Esophagus (tissue), 2 donors: ENCODE data around the gene HBZ. TPM values are rescaled to one million over a fixed set of nuclear protein-coding genes. Genes with fewer than 3 reads are reported as not detected.

Experiments
- H3K27ac ChIP-seq, 2 donors: one replicate each; pipeline ENCODE4 v1.5.1; 2013; ENCODE audit warnings: low read depth in 2 of 2, mild to moderate bottlenecking in 2 of 2, inconsistent platforms in 1 of 2, low read length in 1 of 2, moderate library complexity in 1 of 2
- H3K27me3 ChIP-seq, 2 donors: one replicate each; pipeline ENCODE4 v1.6.1; 2013; ENCODE audit warnings: low read length in 2 of 2, control low read depth in 1 of 2, mild to moderate bottlenecking in 1 of 2; ENCODE audit not compliant: insufficient read depth in 2 of 2, control insufficient read depth in 1 of 2
- H3K36me3 ChIP-seq, 2 donors: one replicate each; pipeline ENCODE4 v1.6.1; 2013; ENCODE audit warnings: low read length in 1 of 2; ENCODE audit not compliant: control insufficient read depth in 2 of 2, insufficient read depth in 2 of 2
- H3K4me1 ChIP-seq, 2 donors: one replicate each; pipeline ENCODE4 v1.6.1; 2013; ENCODE audit warnings: low read length in 1 of 2; ENCODE audit not compliant: control insufficient read depth in 2 of 2, insufficient read depth in 2 of 2
- H3K4me3 ChIP-seq, 2 donors: one replicate each; pipeline ENCODE4 v1.5.1; 2013; ENCODE audit warnings: low read length in 2 of 2, mild to moderate bottlenecking in 2 of 2, low read depth in 1 of 2, moderate library complexity in 1 of 2
- H3K9me3 ChIP-seq, 2 donors: one replicate each; pipeline ENCODE4 v1.6.1; 2013; ENCODE audit warnings: mild to moderate bottlenecking in 2 of 2, low read depth in 1 of 2, low read length in 1 of 2, moderate library complexity in 1 of 2; ENCODE audit not compliant: control insufficient read depth in 2 of 2, insufficient read depth in 1 of 2
- WGBS, 2 donors: extraction: QIAGEN DNeasy Blood & Tissue Kit; methylation state at CpG; one replicate each; pipeline ENCODE4 v1.1.7; 2013; 5-methylcytosine and 5-hydroxymethylcytosine counted together
- polyA plus RNA-seq, 2 donors: library from polyadenylated mRNA; stranded (reverse); fragments of 200-250 nt; gene quantifications; one replicate each; pipeline ENCODE4 v1.2.3, GENCODE V29; 2013
- donor health status: healthy with polysubstance abuse.
- donor health status: Bipolar disorder and iron deficiency.

Gene HBZ
- polyA plus RNA-seq, 2 donors = not detected

DNA sequence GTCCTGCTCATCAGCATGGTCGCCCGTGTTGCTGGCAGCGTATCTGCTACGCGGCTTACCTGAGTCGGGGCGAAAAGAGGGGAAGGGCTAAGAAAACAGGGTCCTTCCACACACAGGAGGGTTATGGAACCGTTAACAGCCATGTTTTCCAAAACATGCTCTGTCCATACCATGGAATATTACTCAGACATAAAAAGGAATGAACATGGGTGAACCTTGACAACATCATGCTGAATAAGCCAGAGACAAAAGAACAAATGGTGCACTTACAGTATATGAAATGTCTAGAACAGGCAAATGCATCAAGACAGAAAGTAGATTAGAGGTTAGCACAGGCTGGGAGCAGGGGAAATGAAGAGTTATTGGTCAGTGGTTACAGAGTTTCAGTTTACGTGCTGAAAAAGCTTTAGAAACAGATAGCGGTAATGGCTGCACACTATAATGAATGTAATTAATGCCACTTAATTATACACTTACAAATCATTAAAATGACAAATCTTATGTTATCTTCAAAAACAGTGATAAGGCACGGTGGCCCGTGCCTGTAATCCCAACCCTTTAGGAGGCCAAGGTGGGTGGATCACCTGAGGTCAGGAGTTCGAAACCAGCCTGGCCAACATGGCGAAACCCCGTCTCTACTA is 21.8 kb upstream of the HBZ start:
- WGBS, 2 donors = 92 to 94% methylated on average over 15 of the region's 15 CpGs

GRCh38 chr16:132120-132519 is 20.3 kb upstream of the HBZ start:
- H3K4me3 ChIP-seq = no peak overlapping the region
- H3K9me3 ChIP-seq = no peaks in the 10 kb centered on the region
- WGBS, 2 donors = 94 to 95% methylated on average over 7 of the region's 7 CpGs
- H3K27ac ChIP-seq = no peak overlapping the region
- no peaks in the 10 kb centered on the region for H3K27me3 ChIP-seq
- peaks cover 0 to under 1% of the 10 kb centered on the region in 2 donors for H3K4me1 ChIP-seq
- peaks cover 0 to 6% of the 10 kb centered on the region in 2 donors for H3K36me3 ChIP-seq

More for the DNA sequence above, 21.8 kb upstream of the HBZ start:
- H3K9me3 ChIP-seq = no peaks in the 10 kb centered on the region
- H3K27ac ChIP-seq = no peak overlapping the region
- H3K4me3 ChIP-seq = no peak overlapping the region
- H3K4me1 ChIP-seq = no peaks in the 10 kb centered on the region
- no peaks in the 10 kb centered on the region for H3K27me3 ChIP-seq
- peaks cover 0 to 6% of the 10 kb centered on the region in 2 donors for H3K36me3 ChIP-seq

DNA sequence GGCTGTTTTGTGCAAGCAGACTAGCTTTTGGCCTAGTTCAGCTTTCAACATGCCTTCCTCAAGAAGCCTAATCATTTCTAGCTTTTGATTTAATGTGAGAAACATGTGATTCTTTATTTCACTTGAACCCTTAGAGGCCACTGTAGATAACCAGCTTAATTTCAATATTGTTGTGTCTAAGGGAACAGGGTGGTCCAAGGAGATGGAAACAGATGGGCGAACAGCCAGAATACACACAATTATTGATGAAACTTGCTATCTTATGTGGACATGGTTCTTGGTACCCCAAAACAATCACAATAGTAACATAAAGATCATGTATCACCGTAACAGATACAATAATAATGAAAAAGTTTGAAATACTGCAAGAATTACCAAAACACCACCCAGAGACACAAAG is 18.7 kb upstream of the HBZ start:
- Histone ChIP-seq H3K27me3 (no peaks in the 10 kb centered on the region), H3K9me3 (no peaks in the 10 kb centered on the region), H3K36me3 (peaks cover 0 to 6% of the 10 kb centered on the region in 2 donors), H3K4me1 (peaks cover 0 to 2% of the 10 kb centered on the region in 2 donors), H3K4me3 (no peak overlapping the region), H3K27ac (no peak overlapping the region)
- WGBS, 2 donors = 95 to 98% methylated on average over 2 of the region's 2 CpGs

DNA sequence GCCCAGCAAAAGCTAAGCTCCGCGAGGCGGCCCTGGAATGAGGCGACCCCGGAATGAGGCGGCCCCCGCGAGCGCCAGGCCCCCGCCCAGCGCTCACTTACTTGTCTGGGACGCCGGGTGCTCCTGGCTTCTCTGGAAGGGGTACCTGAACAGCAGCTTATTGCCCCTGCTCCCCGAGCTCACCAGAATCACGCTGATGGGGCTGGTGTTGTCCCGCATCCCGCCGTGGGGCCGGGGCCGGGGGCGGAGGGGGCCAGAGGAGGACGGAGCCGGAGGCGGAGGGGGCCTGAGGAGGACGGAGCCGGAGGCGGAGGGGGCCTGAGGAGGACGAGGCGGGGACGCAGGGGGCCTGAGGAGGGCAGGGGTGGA is 14.4 kb upstream of the HBZ start:
- H3K4me1 ChIP-seq = peaks cover 0 to 2% of the 10 kb centered on the region in 2 donors
- 1% methylated on average over 28 to 30 of the region's 30 CpGs for WGBS, 2 donors
- peak overlapping the region in 1 of 2 donors; percentile 26 for H3K27ac ChIP-seq
- no peaks in the 10 kb centered on the region for H3K27me3 ChIP-seq
- H3K36me3 ChIP-seq = no peaks in the 10 kb centered on the region
- no peaks in the 10 kb centered on the region for H3K9me3 ChIP-seq
- peak overlapping the region; percentile 77 to 99 for H3K4me3 ChIP-seq

- no peaks in the 10 kb centered on the region for H3K36me3 ChIP-seq
- no peaks in the 10 kb centered on the region for H3K27me3 ChIP-seq
- WGBS, 2 donors = 67 to 71% methylated on average over 10 of the region's 10 CpGs
- no peaks in the 10 kb centered on the region for H3K9me3 ChIP-seq
- H3K27ac ChIP-seq = no peak overlapping the region
- H3K4me3 ChIP-seq = no peak overlapping the region
- peaks cover 0 to 2% of the 10 kb centered on the region in 2 donors for H3K4me1 ChIP-seq
Measured at GRCh38 chr16:140175-140857, 12.1 kb upstream of the HBZ start.

GRCh38 chr16:142405-142967 is 10.0 kb upstream of the HBZ start:
- Histone ChIP-seq H3K27me3 (peaks cover 0 to 2% of the 10 kb centered on the region in 2 donors), H3K4me1 (no peaks in the 10 kb centered on the region), H3K27ac (no peak overlapping the region), H3K36me3 (no peaks in the 10 kb centered on the region), H3K4me3 (no peak overlapping the region), H3K9me3 (no peaks in the 10 kb centered on the region)
- WGBS, 2 donors = 68 to 76% methylated on average over 12 of the region's 12 CpGs

DNA sequence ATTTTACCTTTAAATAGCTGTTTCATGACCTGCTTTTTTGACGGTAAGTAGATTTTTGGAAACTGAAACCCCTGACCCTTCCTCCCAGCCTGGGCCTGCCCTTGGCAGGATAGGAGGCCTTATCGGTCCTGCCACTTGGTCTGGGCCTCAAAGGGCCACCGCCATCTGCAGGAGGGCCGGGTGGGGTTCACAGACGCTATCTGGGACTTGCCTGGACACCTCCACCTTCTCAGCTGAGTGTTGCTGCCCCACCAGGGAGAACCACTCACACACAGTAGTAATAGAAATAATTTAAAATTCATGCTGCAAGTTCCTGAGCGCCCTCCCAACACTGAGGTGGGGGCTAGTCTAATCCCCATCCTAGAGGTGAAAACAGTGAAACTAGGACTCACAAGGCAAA is 9.4 kb upstream of the HBZ start:
- no peak overlapping the region for H3K27ac ChIP-seq
- H3K4me1 ChIP-seq = no peaks in the 10 kb centered on the region
- 75 to 81% methylated on average over 6 of the region's 6 CpGs for WGBS, 2 donors
- no peaks in the 10 kb centered on the region for H3K36me3 ChIP-seq
- no peaks in the 10 kb centered on the region for H3K9me3 ChIP-seq
- H3K27me3 ChIP-seq = peaks cover 0 to 2% of the 10 kb centered on the region in 2 donors
- no peak overlapping the region for H3K4me3 ChIP-seq

DNA sequence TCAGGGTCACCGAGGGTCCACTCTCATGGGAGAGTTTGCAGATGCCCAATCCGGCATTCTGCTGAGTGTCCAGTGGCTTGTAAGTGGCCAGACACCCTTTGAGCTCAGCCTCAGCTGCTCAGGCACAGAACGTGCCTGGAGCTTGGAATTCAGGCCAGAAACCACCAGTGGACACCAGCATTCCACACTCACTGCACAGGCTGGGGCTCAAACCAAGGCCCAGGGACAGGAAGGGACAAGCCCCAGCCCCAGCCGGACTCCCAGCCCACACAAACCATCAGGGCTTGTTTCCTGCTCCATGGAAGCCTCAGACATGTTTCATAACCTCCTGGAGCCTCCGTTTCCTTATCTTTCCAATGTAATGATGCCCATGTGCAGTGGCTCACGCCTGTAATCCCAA is 9.0 kb upstream of the HBZ start:
- H3K36me3 ChIP-seq = no peaks in the 10 kb centered on the region
- no peak overlapping the region for H3K4me3 ChIP-seq
- 62 to 72% methylated on average over 6 of the region's 6 CpGs for WGBS, 2 donors
- H3K9me3 ChIP-seq = no peaks in the 10 kb centered on the region
- H3K4me1 ChIP-seq = no peaks in the 10 kb centered on the region
- H3K27ac ChIP-seq = no peak overlapping the region
- peaks cover 0 to 2% of the 10 kb centered on the region in 2 donors for H3K27me3 ChIP-seq

GRCh38 chr16:144797-145252 is 7.6 kb upstream of the HBZ start:
- H3K36me3 ChIP-seq = no peaks in the 10 kb centered on the region
- H3K4me3 ChIP-seq = no peak overlapping the region
- peaks cover 0 to 2% of the 10 kb centered on the region in 2 donors for H3K27me3 ChIP-seq
- 88 to 89% methylated on average over 14 of the region's 14 CpGs for WGBS, 2 donors
- no peaks in the 10 kb centered on the region for H3K9me3 ChIP-seq
- H3K4me1 ChIP-seq = peaks cover 0 to 2% of the 10 kb centered on the region in 2 donors
- H3K27ac ChIP-seq = no peak overlapping the region
